ENCODE data around the gene RABL3. TPM values are rescaled to one million over a fixed set of nuclear protein-coding genes. Genes with fewer than 3 reads are reported as not detected.

RABL3 gene
- total and polyA plus RNA-seq, 12 donors, result 2.8 to 33.9 (median 20.4) TPM

- DNase-seq (no peak), ATAC-seq (no peak)
- peaks cover 0 to 48% (median 5%) of the 10 kb centered on the region in 9 donors for H3K36me3 ChIP-seq
- no peak overlapping the region for H3K27ac ChIP-seq
- no peaks in the 10 kb centered on the region for H3K4me1 ChIP-seq
- WGBS, 2 donors, result 92 to 96% methylated on average over 3 of the region's 3 CpGs
- H3K27me3 ChIP-seq, result no peaks in the 10 kb centered on the region
- H3K9me3 ChIP-seq, result peaks cover 0 to 16% (median 0%) of the 10 kb centered on the region in 11 donors
- TF ChIP-seq, protein P1, sequence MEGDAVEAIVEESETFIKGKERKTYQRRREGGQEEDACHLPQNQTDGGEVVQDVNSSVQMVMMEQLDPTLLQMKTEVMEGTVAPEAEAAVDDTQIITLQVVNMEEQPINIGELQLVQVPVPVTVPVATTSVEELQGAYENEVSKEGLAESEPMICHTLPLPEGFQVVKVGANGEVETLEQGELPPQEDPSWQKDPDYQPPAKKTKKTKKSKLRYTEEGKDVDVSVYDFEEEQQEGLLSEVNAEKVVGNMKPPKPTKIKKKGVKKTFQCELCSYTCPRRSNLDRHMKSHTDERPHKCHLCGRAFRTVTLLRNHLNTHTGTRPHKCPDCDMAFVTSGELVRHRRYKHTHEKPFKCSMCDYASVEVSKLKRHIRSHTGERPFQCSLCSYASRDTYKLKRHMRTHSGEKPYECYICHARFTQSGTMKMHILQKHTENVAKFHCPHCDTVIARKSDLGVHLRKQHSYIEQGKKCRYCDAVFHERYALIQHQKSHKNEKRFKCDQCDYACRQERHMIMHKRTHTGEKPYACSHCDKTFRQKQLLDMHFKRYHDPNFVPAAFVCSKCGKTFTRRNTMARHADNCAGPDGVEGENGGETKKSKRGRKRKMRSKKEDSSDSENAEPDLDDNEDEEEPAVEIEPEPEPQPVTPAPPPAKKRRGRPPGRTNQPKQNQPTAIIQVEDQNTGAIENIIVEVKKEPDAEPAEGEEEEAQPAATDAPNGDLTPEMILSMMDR (IDR thresholded peaks at IDR 0.05), result no peak
- no peak overlapping the region for H3K4me3 ChIP-seq
- intact Hi-C loops (cut with DNase I), result no loop called here
These were observed 43.0 kb downstream of the RABL3 start for GRCh38 chr3:120699333-120699732.

DNA sequence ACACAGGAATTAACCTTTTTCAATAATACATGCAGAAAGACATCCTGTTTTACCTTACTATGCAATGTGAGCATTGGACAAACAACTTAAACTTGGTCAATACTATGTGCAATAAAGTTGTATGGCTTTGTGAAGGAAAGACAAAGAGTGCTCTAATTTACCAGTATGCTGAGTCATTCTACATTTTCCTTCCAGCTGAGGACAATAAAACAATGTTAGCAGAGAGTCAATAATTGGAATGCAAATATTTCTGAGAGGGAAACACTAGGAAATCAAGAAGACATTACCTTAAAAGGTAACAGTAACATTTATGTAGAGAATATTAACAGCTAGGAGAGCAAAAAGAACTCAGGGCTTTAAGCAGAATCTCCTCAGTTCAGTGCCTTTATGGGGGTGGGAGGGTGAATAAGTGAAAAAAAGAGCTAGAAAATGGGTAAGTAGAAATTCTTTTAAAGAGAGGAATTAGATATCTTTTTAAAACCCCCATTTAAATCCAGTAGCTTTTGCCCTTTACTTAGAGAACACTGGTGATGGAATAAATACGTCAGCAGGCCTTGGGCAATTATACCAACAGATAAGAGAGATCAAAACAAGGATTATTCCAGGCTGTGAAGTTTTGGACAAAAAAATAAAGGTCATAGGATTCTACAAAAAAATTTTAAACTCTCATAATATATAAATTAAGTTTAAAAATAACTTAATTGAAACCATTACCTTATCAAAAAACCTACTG is 48.7 kb downstream of the RABL3 start:
- ATAC-seq (no peak), DNase-seq (no peak)
- 87 to 91% methylated on average over 1 of the region's 1 CpG for WGBS, 2 donors
- TF ChIP-seq, protein P1 (IDR thresholded peaks at IDR 0.05), result no peak
- Histone ChIP-seq H3K36me3 (peaks cover 0 to 69% (median 0%) of the 10 kb centered on the region in 9 donors), H3K27me3 (no peaks in the 10 kb centered on the region), H3K27ac (no peak overlapping the region), H3K4me3 (no peak overlapping the region), H3K9me3 (no peaks in the 10 kb centered on the region), H3K4me1 (peaks cover 0 to 13% (median 0%) of the 10 kb centered on the region in 9 donors)
- intact Hi-C loops (cut with DNase I), result no loop called here

- peak overlapping the region in 1 of 10 donors; percentile 33 for H3K27ac ChIP-seq
- DNase-seq (no peak), ATAC-seq (no peak)
- 86 to 88% methylated on average over 3 of the region's 3 CpGs for WGBS, 2 donors
- intact Hi-C loops (cut with DNase I), result no loop called here
- H3K27me3 ChIP-seq, result no peaks in the 10 kb centered on the region
- H3K4me1 ChIP-seq, result peaks cover 0 to 20% (median 0%) of the 10 kb centered on the region in 9 donors
- TF ChIP-seq, protein P1 (IDR thresholded peaks at IDR 0.05), result no peak
- no peaks in the 10 kb centered on the region for H3K9me3 ChIP-seq
- no peak overlapping the region for H3K4me3 ChIP-seq
- peaks cover 0 to 40% (median 3%) of the 10 kb centered on the region in 9 donors for H3K36me3 ChIP-seq
These were observed 52.9 kb downstream of the RABL3 start for GRCh38 chr3:120689395-120689794.

DNA sequence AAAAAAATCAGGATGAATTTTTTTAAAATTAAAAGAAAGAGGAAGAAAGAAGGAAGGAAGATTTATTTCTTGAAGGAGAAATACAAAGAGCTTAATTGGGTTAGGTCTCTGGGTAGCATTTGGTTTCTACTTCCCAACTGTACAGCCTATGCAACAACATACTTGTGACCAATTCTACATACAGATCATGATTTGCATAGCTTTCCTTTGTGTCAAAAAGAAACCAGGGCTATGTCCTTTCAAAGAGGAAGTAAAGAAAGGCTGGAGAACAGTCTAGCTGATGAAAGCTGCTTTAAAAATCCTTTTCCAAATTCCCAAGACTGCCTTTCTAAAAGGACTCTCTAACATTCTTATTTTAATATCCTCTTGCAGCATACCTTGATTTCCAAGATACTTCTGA is 54.2 kb downstream of the RABL3 start:
- no peaks in the 10 kb centered on the region for H3K27me3 ChIP-seq
- no peak for DNase-seq
- peaks cover 0 to 9% (median 0%) of the 10 kb centered on the region in 9 donors for H3K4me1 ChIP-seq
- H3K36me3 ChIP-seq, result peaks cover 0 to 40% (median 3%) of the 10 kb centered on the region in 9 donors
- ATAC-seq, result peak in 5 of 8 donors; percentile 38 to 51 (median 44)
- no peaks in the 10 kb centered on the region for H3K9me3 ChIP-seq
- TF ChIP-seq, protein P1 (IDR thresholded peaks at IDR 0.05), result no peak
- no peak overlapping the region for H3K4me3 ChIP-seq
- intact Hi-C loops (cut with DNase I), result no loop called here
- peak overlapping the region in 1 of 10 donors; percentile 26 for H3K27ac ChIP-seq
